ENCODE results near the gene CSTF2T.

DNA sequence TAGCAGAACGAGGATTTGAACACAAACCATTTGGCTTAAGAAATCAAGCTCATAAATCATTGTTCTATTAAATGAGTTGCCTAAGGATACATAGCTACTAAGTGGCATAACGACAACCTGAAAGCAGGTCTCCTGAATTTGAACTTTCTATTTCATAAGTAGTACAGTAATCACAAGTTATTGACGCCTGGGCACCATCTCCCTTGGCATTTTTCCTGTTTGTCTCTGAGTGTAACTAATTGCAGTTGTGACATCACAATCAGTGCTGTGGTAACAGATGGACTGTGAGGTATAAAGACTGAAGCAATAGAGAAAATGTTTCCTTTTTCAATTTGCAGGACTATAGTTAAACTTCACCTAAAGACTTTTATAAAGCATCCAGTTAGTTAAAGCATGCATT, 6.4 kb upstream of the CSTF2T start:
- TF ChIP-seq, protein P1, sequence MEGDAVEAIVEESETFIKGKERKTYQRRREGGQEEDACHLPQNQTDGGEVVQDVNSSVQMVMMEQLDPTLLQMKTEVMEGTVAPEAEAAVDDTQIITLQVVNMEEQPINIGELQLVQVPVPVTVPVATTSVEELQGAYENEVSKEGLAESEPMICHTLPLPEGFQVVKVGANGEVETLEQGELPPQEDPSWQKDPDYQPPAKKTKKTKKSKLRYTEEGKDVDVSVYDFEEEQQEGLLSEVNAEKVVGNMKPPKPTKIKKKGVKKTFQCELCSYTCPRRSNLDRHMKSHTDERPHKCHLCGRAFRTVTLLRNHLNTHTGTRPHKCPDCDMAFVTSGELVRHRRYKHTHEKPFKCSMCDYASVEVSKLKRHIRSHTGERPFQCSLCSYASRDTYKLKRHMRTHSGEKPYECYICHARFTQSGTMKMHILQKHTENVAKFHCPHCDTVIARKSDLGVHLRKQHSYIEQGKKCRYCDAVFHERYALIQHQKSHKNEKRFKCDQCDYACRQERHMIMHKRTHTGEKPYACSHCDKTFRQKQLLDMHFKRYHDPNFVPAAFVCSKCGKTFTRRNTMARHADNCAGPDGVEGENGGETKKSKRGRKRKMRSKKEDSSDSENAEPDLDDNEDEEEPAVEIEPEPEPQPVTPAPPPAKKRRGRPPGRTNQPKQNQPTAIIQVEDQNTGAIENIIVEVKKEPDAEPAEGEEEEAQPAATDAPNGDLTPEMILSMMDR (conservative IDR thresholded peaks at IDR 0.05; ENCODE audit: low read depth, low read length), result no peak
- TF ChIP-seq EZH2 (IDR thresholded peaks at IDR 0.05; ENCODE audit: borderline replicate concordance, low read depth, low read length, poor library complexity, severe bottlenecking), result no peak

Measured in A673 (cell line).